Measurements from ENCODE around the gene ESAM. TPM values are rescaled to one million over a fixed set of nuclear protein-coding genes. Genes with fewer than 3 reads are reported as not detected.

Gene ESAM
- total RNA-seq, 1 donor from 2014 or later: 164 TPM

- no peaks in the 10 kb centered on the region for H3K9me3 ChIP-seq
- H3K27ac ChIP-seq: peak overlapping the region; percentile 89
- H3K4me3 ChIP-seq: peak overlapping the region; percentile 73
- ATAC-seq: no peak
- no peak for DNase-seq
- intact Hi-C loops (cut with DNase I): no loop called here
- no peak for TF ChIP-seq CTCF (IDR thresholded peaks at IDR 0.05)
- H3K27me3 ChIP-seq: peaks cover 22% of the 10 kb centered on the region
- H3K36me3 ChIP-seq: peaks cover 12% of the 10 kb centered on the region
- peaks cover 38% of the 10 kb centered on the region for H3K4me1 ChIP-seq
Observed at GRCh38 chr11:124760806-124761205, 1.3 kb downstream of the ESAM start.

GRCh38 chr11:124760205-124760652 lies 1.9 kb downstream of the ESAM start:
- H3K9me3 ChIP-seq: no peaks in the 10 kb centered on the region
- TF ChIP-seq CTCF (IDR thresholded peaks at IDR 0.05): no peak
- no peak for ATAC-seq
- H3K4me3 ChIP-seq: peak overlapping the region; percentile 73
- H3K27ac ChIP-seq: peak overlapping the region; percentile 89
- peak; percentile 75 for DNase-seq
- intact Hi-C loops (cut with DNase I): no loop called here
- H3K27me3 ChIP-seq: peaks cover 22% of the 10 kb centered on the region
- H3K4me1 ChIP-seq: peaks cover 41% of the 10 kb centered on the region
- H3K36me3 ChIP-seq: peaks cover 17% of the 10 kb centered on the region

- Histone ChIP-seq H3K9me3 (no peaks in the 10 kb centered on the region), H3K36me3 (peaks cover 23% of the 10 kb centered on the region), H3K27me3 (peaks cover 22% of the 10 kb centered on the region), H3K4me1 (peaks cover 42% of the 10 kb centered on the region), H3K27ac (peak overlapping the region; percentile 89), H3K4me3 (peak overlapping the region; percentile 73)
- peak; percentile 75 for DNase-seq
- TF ChIP-seq CTCF (IDR thresholded peaks at IDR 0.05): no peak
- intact Hi-C loops (cut with DNase I): no loop called here
- ATAC-seq: peak; percentile 21
Observed at GRCh38 chr11:124759266-124760204, 2.6 kb downstream of the ESAM start.

GRCh38 chr11:124758355-124759265 lies 3.5 kb downstream of the ESAM start:
- peaks cover 40% of the 10 kb centered on the region for H3K4me1 ChIP-seq
- no peaks in the 10 kb centered on the region for H3K9me3 ChIP-seq
- DNase-seq: peak; percentile 93
- peak overlapping the region; percentile 73 for H3K4me3 ChIP-seq
- intact Hi-C loops (cut with DNase I): no loop called here
- peaks cover 22% of the 10 kb centered on the region for H3K27me3 ChIP-seq
- peak; percentile 80 for TF ChIP-seq CTCF (IDR thresholded peaks at IDR 0.05)
- peaks cover 29% of the 10 kb centered on the region for H3K36me3 ChIP-seq
- H3K27ac ChIP-seq: peak overlapping the region; percentile 89
- ATAC-seq: peak; percentile 76

GRCh38 chr11:124757320-124757719 lies 4.8 kb downstream of the ESAM start:
- no peaks in the 10 kb centered on the region for H3K9me3 ChIP-seq
- intact Hi-C loops (cut with DNase I): no loop called here
- peaks cover 22% of the 10 kb centered on the region for H3K27me3 ChIP-seq
- ATAC-seq (no peak), DNase-seq (no peak)
- no peak overlapping the region for H3K4me3 ChIP-seq
- peak overlapping the region; percentile 6 for H3K27ac ChIP-seq
- no peak for TF ChIP-seq CTCF (IDR thresholded peaks at IDR 0.05)
- peaks cover 32% of the 10 kb centered on the region for H3K36me3 ChIP-seq
- H3K4me1 ChIP-seq: peaks cover 45% of the 10 kb centered on the region
